ENCODE results near the gene KRTAP4-16.
"Not testable (repeated sequence)": the region's sequence is repeated elsewhere in the genome, so short reads cannot be mapped to it uniquely, and the experiment has no call there.

KRTAP4-16 gene

DNA sequence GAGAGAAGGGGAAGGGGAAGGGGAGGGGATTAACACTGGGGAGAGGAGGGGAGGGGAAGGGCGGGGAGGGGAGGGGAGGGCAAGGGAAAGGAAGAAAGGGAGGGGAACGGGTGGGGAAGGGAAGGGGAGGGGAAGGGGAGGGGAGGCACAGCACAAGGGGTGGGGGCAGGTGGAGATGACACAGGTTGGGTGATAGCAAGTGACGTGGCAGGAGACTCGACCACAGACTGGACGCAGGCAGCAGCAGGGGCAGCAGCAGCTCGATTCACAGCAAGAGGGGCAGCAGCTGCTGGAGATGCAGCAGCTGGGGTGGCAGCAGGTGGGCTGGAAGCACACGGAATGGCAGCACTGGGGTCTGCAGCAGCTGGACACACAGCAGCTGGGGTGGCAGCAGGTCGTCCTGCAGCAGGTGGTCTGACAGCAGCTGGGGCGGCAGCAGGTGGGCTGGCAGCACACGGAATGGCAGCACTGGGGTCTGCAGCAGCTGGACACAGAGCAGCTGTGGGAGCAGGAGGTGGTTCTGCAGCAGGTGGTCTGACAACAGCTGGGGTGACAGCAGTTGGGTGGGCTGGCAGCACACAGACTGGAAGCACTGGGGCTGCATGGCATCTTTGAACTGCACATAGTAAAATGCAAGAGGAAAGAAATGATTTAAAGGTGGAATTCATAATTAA lies at the start of gene KRTAP4-16:
Gene KRTAP4-16, minus strand, starts transcription at position 624 of the 674 bp plus-strand sequence. Its CDS starts 0 bp downstream, at position 624.
- no peak for DNase-seq

DNA sequence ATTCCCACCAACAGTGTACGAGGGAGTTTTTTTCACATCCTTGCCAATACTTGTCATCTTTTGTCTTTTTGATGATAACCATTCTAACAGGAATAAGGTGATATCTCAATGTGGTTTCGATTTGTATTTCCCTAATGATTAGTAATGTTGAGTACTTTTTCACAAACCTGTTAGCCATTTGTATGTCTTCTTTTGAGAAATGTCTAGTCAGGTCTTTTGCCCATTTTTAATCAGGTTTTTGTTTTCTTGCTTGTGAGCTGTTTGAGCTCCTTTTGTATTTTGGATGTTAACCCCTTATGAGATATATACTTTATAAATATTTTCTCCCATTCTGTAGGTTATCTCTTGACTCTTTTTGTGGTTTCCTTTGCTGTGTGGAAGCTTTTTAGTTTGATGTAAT lies 49.5 kb upstream of the KRTAP4-16 start:
- DNase-seq = no peak

DNA sequence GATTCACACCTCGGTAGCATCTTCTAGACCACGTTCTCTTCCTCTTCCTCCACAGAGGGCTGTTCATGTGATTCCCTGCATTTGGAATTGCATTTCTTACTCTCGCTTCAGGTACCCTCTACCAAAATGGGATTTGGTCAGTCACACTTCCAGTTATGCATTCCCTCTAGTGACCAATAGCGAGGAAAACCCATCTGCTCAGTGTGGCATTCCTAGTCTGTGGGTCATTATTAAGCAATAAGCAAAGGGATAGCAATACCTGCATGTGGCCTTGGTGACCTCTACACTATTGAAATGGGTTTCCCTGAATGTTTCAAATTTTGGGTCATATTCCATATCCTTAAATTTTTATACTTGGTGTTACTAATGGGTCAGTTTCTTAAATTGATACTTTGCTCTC lies 48.0 kb upstream of the KRTAP4-16 start:
- no peak for DNase-seq

DNA sequence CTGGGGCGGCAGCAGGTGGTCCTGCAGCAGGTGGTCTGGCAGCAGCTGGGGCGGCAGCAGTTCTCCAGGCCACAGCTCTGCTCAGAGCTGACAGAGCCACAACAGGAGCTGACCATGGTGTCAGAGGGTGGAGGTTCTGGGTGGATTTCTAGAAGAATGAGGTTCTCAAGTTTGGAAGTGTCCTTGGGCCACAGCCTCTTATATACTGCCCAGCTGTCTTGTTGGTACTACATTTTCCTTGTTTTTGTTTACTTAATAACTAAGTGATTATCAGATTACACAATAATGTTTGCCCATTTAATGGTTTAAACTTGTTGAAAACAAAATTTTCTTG lies 47.6 kb upstream of the KRTAP4-16 start, which contains the start of gene KRTAP4-5:
Gene KRTAP4-5, minus strand, starts transcription at position 174 of the 334 bp plus-strand sequence. Its CDS starts 58 bp downstream, at position 116.
- no peak for DNase-seq

DNA sequence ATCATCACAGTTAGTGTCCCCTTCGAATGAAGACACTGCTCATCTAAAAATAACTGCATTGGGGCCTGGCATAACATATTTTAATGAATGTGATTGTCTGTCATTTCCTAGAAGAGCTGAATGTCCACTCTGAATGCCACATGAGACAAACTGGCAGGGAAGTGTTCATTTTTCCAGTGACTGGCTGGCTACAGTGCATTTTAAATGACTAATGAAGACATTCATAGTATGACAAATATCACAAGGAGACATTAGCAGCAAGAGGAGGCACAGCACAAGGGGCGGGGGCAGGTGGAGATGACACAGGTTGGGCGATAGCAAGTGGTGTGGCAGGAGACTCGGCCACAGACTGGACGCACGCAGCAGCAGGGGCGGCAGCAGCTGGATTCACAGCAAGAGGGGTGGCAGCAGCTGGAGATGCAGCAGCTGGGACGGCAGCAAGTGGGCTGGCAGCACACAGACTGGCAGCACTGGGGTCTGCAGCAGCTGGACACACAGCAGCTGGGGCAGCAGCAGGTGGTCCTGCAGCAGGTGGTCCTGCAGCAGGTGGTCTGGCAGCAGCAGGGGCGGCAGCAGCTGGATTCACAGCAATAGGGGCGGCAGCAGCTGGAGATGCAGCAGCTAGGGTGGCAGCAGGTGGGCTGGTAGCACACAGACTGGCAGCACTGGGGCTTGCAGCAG lies 47.1 kb upstream of the KRTAP4-16 start:
- not testable (repeated sequence) for DNase-seq

DNA sequence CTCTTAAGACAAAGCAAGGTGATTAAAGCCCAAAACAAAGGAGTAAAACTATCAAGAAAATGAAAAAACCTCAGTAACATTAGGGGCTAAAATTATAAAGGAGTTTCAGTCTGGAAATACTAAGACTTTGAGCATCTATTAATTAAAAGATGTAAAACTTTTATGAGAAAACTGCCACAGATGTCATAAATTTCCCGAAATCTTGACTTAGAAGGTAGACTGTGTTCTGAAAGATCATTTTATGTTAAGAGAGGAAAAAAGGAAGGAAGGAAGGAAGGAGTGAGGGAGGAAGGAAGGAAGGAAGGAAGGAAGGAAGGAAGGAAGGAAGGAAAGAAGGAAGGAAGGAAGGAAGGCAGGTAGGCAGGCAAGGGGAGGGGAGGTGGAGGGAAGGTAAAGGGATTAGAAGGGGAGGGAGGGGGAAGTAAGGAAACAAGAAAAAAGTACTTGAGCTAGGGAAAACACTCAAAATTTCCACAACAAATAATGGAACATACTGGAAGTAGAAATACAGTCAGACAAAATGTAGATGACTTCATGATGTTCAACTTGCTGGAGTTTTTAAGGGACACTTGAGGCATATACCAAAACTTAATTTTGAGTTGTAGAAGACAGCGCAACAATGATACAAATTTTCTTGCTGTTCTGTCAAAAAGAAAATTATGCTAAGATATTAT lies 45.7 kb upstream of the KRTAP4-16 start:
- no peak for DNase-seq

DNA sequence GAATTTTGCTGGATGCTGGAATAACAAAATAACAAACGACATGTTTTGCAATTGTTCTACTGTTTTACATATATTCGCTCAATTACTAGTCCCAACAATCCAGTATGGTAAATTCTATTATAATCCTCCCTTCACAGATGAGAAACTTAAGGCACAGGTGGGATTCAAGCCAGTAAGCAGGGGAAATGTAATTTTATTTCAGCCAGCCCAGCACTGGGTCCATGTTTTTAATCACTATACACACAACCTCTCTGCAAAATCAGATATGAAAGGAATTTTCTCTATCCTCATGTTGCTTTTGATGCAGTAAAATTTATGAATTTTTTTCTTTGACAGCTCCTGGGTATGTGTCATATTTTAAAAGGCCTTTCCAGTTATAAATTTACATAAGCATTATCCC lies 43.3 kb upstream of the KRTAP4-16 start:
- DNase-seq = no peak

DNA sequence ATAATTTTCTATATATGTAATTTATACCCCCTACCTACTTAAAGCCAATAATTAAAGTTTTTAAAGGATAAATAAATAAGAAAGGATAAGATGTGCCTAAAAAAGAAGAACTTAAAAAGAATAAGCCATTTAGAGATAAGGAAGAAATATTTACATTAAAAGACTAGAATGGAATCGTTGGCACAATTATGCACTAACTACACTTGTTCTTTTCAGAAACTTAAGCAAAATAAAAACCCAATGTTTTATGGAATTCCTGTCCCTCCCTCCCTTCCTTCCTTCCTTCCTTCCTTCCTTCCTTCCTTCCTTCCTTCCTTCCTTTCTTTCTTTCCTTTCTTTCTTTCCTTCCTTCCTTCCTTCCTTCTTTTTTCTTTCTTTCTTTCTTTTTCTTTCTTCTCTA lies 42.8 kb upstream of the KRTAP4-16 start:
- no peak for DNase-seq

DNA sequence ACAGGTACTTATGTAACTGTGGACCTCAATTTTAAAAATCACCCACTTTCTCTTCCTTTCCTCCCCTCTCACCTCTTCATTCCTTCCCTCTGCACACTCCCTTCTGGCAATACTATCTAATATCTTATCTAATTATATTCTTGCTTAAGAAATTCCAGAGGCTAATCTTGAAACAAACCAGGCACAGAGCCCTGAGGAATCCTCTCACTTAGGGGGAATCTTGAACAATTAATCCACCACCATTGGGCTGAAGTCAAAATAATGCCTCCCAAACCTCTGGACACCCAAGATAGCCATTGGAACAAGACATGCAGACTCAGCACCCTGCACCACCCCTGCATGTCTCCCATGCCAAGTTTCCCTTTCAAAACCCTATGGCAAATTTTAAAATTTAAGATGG lies 39.4 kb upstream of the KRTAP4-16 start:
- DNase-seq = no peak

DNA sequence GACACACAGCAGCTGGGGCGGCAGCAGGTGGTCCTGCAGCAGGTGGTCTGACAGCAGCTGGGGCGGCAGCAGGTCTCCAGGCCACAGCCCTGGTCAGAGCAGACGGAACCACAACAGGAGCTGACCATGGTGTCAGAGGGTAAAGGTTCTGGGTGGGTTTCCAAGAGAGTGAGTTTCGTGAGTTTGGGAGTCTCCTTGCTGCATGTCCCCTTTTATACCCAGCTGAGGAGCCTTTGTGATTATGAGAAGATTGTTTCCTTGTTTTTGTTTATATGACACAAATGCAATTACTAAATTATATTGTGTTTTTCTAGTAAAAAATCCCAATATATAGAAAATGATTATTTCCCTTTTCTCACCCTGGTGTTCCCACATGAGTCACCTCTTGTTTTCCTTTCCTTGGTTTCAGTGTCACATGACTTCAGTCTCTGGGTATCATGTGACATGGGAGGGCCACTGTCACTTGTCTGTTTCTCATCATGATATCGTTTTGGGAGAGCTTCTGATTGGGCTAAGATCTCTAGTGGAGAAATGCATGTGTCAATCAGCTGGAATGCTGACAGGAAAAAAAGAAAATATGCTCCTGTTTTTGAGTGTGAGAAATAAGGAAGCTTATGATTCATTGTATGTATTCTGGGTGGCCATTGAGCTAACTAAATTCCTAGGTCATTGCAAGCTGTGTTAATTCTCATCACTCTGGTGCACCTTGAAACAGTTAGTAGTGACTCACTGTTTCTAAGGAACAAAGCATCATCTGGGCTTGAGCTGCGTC lies 38.5 kb upstream of the KRTAP4-16 start, which contains the start of gene KRTAP4-6:
Gene KRTAP4-6, minus strand, starts transcription at position 185 of the 772 bp plus-strand sequence. Its CDS starts 57 bp downstream, at position 128.
- no peak for DNase-seq

DNA sequence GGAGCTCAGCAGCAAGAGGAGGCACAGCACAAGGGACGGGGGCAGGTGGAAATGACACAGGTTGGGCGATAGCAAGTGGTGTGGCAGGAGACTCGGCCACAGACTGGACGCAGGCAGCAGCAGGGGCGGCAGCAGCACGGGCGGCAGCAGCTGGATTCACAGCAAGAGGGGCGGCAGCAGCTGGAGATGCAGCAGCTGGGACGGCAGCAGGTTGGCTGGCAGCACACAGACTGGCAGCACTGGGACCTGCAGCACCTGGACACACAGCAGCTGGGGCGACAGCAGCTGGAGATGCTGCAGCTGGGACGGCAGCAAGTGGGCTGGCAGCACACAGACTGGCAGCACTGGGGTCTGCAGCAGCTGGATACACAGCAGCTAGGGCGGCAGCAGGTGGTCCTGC lies 37.9 kb upstream of the KRTAP4-16 start:
- not testable (repeated sequence) for DNase-seq

DNA sequence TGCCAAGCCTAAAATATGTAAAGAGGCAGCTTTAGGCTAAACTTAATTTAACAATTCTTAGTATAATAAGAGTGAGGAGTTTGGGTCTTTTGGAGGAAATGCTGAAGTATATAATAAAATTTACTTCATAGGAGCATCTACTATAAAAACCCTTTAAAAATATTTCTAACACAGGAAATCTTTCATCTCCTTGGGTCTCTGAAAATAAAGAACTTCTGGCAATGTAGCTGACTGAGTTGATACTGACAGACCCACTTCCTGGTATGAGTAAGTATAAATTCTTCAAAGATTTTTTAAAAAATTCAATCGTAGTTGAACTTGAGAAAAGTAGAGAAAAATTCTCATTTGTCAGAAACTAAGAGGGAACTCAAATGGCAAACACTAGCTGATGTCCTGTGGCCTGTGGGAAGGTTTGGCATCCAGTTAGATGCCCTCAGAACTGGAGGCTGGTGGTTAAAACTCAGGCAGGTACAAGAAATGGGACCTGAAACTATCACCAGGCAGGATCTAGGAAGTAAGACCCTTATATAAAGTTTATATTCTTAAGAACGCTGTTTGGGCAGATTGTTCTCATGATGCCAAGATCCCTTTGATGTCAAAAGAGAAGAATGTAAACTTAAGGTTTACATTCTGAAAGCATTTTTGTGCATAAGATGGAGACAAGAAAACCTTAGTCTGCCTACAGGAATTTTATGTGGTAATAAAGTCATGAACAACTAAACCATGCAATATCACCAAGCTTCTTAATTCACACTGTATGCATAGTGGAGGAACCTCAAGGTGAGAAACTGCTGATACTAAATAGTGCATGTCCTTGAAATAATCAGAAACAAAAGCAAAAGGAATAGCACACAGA lies 32.1 kb upstream of the KRTAP4-16 start:
- no peak for DNase-seq

DNA sequence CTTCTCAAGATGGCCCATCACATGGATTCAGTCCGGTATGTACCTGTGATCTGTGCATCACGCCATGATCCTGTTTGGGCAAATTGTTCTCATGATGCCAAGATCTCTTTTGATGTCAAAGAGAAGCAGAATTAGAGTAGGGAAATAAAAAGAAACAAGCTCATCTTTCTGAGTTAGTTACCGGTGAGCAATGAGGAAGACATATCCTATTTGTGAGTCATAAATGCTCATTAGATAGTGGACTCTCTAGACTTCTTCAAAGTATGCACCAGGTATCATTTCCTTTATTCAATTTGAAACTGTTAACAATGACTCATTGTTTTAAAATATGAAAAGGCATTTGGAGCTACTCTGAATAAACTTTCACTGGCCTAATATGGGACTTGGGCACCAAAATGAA lies 30.0 kb upstream of the KRTAP4-16 start:
- DNase-seq = no peak

DNA sequence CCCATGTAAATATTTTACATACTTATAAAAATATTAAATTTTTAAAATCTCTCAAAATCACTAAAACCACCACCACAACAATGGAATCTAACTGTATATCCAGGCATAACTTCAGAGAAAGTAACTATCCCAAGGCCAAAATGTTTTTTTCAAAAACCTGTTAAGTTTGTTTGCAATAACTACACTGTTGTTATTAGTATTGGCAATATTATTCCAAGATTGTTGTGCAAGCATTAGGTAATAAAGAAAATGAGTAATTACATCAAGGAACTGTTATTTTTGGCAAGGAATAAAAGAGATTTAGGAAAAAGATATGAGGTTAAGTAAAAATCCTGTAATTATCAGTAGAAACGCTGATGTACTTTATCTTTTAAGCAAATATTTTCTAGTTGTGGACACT lies 25.4 kb upstream of the KRTAP4-16 start:
- DNase-seq = no peak

DNA sequence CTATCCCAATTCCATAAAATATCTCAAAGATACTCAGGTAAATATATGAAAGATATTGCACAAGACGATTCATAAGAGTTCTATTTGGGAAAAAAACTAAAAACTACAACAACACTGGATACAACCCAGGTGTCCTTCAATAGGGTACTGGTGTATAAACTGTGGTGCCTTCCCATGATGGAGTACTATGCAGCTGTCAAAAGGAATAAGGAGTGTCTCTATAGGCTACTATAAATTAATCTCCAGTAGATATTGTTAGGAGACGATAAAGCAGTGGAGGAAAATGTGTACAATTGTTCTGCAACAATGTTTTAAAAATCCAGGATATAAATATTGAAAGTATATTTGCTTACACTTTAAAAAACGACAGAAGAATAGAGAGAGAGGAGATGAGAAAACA lies 24.4 kb upstream of the KRTAP4-16 start:
- DNase-seq = no peak

DNA sequence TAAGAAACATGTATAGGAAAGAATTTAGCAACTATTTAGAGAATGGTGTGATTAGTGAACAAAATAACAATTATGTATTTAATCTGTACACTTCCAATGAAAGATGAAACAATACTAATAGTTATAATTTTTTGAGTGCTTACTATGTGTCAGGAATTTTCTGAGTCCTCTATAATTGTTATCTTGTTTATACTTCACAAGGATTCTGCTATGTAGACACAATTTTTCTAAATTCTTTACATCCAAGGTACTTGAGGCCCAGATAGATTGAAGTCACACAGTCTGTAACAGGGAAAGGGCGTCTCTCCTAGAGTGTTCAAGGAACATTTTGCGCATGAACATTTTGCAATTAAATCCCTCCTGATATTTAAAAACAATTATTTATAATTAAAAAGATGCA lies 23.1 kb upstream of the KRTAP4-16 start:
- DNase-seq = no peak

DNA sequence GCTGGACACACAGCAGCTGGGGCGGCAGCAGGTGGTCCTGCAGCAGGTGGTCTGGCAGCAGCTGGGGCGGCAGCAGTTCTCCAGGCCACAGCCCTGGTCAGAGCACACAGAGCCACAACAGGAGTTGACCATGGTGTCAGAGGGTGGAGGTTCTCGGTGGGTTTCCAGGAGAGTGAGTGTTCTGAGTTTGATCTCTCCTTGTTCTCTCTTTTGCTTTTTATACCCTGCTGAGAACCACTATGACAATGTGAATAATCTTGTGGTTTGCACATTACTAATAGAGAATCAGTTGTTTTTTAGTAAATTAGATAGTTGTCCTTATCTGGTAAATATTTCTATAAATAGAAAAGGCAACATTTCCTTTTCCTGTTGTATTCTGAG lies 22.0 kb upstream of the KRTAP4-16 start, which contains the start of gene KRTAP4-12:
Gene KRTAP4-12, minus strand, starts transcription at position 192 of the 381 bp plus-strand sequence. Its CDS starts 60 bp downstream, at position 132.
- DNase-seq = not testable (repeated sequence)

DNA sequence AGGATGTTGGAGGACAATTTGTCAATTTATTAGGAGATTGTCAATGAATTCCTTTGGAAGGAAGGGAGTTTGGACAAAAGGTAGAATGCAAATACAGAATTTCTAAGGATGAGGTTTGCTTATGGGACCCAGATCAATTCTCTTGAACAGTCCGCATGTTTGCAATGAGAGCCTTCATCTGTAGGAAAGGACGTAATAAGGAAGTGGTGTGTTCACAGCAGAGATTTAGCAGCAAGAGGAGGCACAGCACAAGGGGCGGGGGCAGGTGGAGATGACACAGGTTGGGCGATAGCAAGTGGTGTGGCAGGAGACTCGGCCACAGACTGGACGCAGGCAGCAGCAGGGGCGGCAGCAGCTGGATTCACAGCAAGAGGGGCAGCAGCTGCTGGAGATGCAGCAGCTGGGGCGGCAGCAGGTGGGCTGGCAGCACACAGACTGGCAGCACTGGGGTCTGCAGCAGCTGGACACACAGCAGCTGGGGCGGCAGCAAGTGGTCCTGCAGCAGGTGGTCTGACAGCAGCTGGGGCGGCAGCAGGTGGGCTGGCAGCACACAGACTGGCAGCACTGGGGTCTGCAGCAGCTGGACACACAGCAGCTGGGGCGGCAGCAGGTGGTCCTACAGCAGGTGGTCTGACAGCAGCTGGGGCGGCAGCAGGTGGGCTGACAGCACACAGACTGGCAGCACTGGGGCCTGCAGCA lies 21.4 kb upstream of the KRTAP4-16 start:
- not testable (repeated sequence) for DNase-seq

DNA sequence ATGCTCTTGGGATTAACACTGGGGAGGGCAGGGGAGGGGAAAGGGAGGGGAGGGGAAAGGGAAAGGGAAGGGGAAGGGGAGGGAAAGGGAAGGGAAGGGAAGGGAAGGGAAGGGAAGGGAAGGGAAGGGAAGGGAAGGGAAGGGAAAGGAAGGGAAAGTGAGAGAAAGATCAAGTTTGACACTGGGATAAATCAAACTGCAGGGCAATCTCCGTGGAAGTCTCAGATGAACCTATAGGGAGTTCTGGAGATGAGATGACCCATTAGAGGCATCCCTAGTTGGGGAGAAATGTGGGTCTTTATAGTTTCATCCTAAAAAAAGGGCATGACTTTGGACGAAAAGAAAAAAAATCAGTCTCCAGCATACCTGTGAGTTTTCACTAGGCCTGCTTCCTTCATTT lies 19.7 kb upstream of the KRTAP4-16 start:
- no peak for DNase-seq

DNA sequence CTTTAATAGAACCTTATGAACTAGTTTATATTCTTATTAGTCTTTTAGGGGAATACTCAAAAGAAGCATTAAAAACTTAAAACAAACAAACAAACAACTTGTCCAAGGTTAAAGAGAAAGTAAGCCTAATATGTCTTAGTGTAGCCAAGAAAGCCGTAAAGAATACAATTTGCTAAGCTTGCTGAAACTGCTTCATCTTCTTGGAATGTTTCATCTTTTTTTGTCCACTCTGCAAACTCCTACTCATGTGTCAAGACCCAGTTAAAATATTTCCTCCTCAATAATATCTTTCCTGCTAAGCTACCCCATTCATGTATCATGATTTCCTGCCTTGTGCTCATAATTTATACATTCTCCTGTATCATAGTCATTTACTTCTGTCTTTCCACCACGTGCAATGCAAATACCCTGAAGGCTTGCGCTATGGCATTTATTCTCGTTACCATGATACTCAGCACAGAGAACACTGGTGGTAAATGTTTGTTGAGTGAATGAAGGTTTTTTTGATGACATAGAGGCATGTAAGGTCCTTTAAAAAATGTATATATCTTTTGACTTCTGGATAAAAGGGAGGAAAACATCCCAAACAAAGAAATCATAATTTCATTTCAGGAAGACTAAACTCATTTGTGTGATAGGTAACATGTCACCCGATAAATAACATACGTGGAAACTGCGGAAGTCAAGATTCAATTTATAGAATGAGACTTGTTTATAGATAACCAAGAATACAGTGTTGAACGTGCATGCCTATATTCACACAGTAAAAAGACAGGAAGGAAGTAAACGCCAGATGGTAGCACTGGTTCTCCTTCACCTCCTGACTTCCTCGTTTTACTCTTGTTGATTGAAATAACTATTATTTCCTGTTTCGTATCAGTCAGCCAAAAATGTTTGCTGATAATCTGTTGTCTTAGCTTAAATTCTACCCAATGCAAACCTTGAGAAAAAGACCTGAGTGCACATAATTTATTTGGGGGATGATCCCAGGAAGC lies 18.0 kb upstream of the KRTAP4-16 start:
- not testable (repeated sequence) for DNase-seq

Measured in activated T-cell treated with anti-CD3 and anti-CD28 coated beads, Interleukin-2, amount 50 U/mL, for 48 hours (primary cell).